HepG2 (cell line): Measurements from ENCODE around the gene TMED6. TPM values are rescaled to one million over a fixed set of nuclear protein-coding genes. Genes with fewer than 3 reads are reported as not detected.

Experiments
- BORCS8-MEF2B ChIP-seq: sonication (generic); formaldehyde crosslinking; IDR thresholded peaks from 2 replicates; pipeline ENCODE4 v1.8.0; 2022; ENCODE audit warnings: mild to moderate bottlenecking, missing genetic modification reagents
- BRCA1 ChIP-seq: sonication (generic); formaldehyde crosslinking; IDR thresholded peaks from 2 replicates; pipeline ENCODE4 v1.4.0; 2020; ENCODE audit warnings: missing genetic modification reagents
- GABPA ChIP-seq, 2 experiments: IDR thresholded peaks; 2 replicates each; pipeline ENCODE4 v1.6.1; 2011 to 2016; ENCODE audit warnings: low read depth in 2 of 2, low read length in 1 of 2, missing biosample characterization in 1 of 2, missing genetic modification characterization in 1 of 2
- HDAC1 ChIP-seq: sonication (generic); formaldehyde crosslinking; IDR thresholded peaks from 2 replicates; pipeline ENCODE4 v1.5.1; 2020; ENCODE audit warnings: mild to moderate bottlenecking, missing genetic modification reagents
- IRF2 ChIP-seq: IDR thresholded peaks from 2 replicates; pipeline ENCODE4 v1.6.1; 2018; ENCODE audit warnings: missing genetic modification reagents, missing compliant biosample characterization
- KLF13 ChIP-seq: sonication (generic); formaldehyde crosslinking; IDR thresholded peaks from 2 replicates; pipeline ENCODE4 v1.4.0; 2020; ENCODE audit warnings: mild to moderate bottlenecking, missing genetic modification reagents
- MAZ ChIP-seq, 2 experiments: sonication (generic) in 1 of 2; formaldehyde crosslinking in 1 of 2; IDR thresholded peaks; 2 replicates each; pipeline versions ENCODE4 v1.5.0 to v1.6.1; 2012 to 2020; ENCODE audit warnings: low read depth in 2 of 2, mild to moderate bottlenecking in 2 of 2, borderline replicate concordance in 1 of 2, improper control_type of control experiment in 1 of 2, low read length in 1 of 2, missing genetic modification reagents in 1 of 2, moderate library complexity in 1 of 2
- POLR2AphosphoS5 ChIP-seq: IDR thresholded peaks from 2 replicates; pipeline ENCODE4 v1.6.1; 2012; ENCODE audit warnings: low read depth, low read length
- RFX1 ChIP-seq: fragments of 450-650 bp; IDR thresholded peaks from 2 replicates; pipeline ENCODE4 v1.6.1; 2017
- RFX3 ChIP-seq: IDR thresholded peaks from 2 replicates; pipeline ENCODE4 v1.6.1; 2016; ENCODE audit warnings: missing biosample characterization, missing genetic modification reagents
- ZMAT3 ChIP-seq: sonication (generic); formaldehyde crosslinking; conservative IDR thresholded peaks from 2 replicates; pipeline ENCODE4 v1.7.0; 2021; ENCODE audit warnings: missing genetic modification reagents
- ZNF567 ChIP-seq: sonication (generic); formaldehyde crosslinking; IDR thresholded peaks from 2 replicates; pipeline ENCODE4 v1.8.1; 2023; ENCODE audit warnings: mild to moderate bottlenecking, missing genetic modification reagents, borderline replicate concordance
- ZNF614 ChIP-seq: IDR thresholded peaks from 2 replicates; pipeline ENCODE4 v1.6.1; 2018; ENCODE audit warnings: missing biosample characterization, missing genetic modification reagents, inconsistent platforms, borderline replicate concordance
- ZNF644 ChIP-seq: IDR thresholded peaks from 2 replicates; pipeline ENCODE4 v1.6.1; 2016; ENCODE audit warnings: low read depth
- ZNF672 ChIP-seq: sonication (generic); formaldehyde crosslinking; IDR thresholded peaks from 2 replicates; pipeline ENCODE4 v1.8.1; 2022; ENCODE audit warnings: missing genetic modification reagents
- ZNF746 ChIP-seq: sonication (generic); formaldehyde crosslinking; IDR thresholded peaks from 2 replicates; pipeline ENCODE4 v1.8.0; 2022; ENCODE audit warnings: mild to moderate bottlenecking, missing genetic modification reagents
- ZNF749 ChIP-seq: sonication (generic); formaldehyde crosslinking; IDR thresholded peaks from 2 replicates; pipeline ENCODE4 v1.8.0; 2022; ENCODE audit warnings: mild to moderate bottlenecking, missing genetic modification reagents, moderate library complexity, borderline replicate concordance
- ZSCAN9 ChIP-seq: IDR thresholded peaks from 2 replicates; pipeline ENCODE4 v1.6.1; 2016; ENCODE audit warnings: borderline replicate concordance
- polyA plus RNA-seq, 8 experiments: library from polyadenylated mRNA; depleted of rRNA in 3 of 8; stranded (reverse) in 7 of 8; unstranded in 1 of 8; fragments of >200 nt; fragmentation: Illumina TruSeq in 4 of 8; extraction: Trizol in 4 of 8; gene quantifications; 2 replicates each; pipeline versions ENCODE4 v1.2.1 to v1.2.3, GENCODE V29; 2011 to 2016; ENCODE audit warnings: low read depth in 4 of 8, missing spikeins in 1 of 8, mixed read lengths in 1 of 8; ENCODE audit not compliant: insufficient read depth in 1 of 8
- total RNA-seq, 5 experiments: library from RNA; depleted of rRNA; stranded (reverse); fragments of >200 nt; fragmentation: Illumina TruSeq; extraction: Trizol; gene quantifications; 2 replicates each; pipeline ENCODE4 v1.2.3, GENCODE V29; 2016; ENCODE audit warnings: low read depth in 1 of 5
- TF ChIP-seq, protein P1 (sequence below): sonication (generic); formaldehyde crosslinking; IDR thresholded peaks from 2 replicates; pipeline ENCODE4 v1.5.1; 2020; ENCODE audit warnings: mild to moderate bottlenecking, moderate library complexity, missing genetic modification reagents
- TF ChIP-seq, protein P2 (sequence below): IDR thresholded peaks from 2 replicates; pipeline ENCODE4 v1.6.1; 2016; ENCODE audit warnings: mild to moderate bottlenecking
- TF ChIP-seq, protein P3 (sequence below): sonication (generic); formaldehyde crosslinking; IDR thresholded peaks from 2 replicates; pipeline ENCODE4 v1.4.0; 2020; ENCODE audit warnings: missing genetic modification reagents
- TF ChIP-seq, protein P4 (sequence below): fragments of 450-650 bp; IDR thresholded peaks from 2 replicates; pipeline ENCODE4 v1.6.1; 2017
- TF ChIP-seq, protein P5 (sequence below): sonication (generic); formaldehyde crosslinking; IDR thresholded peaks from 2 replicates; pipeline ENCODE4 v1.5.0; 2020; ENCODE audit warnings: mild to moderate bottlenecking, missing genetic modification reagents, moderate library complexity

Gene TMED6
- total and polyA plus RNA-seq, 2 of the 13 experiments (the other 11 are each of a cell fraction or from before 2014, with no cell fraction given) = 9.8 to 14.4 TPM

DNA sequence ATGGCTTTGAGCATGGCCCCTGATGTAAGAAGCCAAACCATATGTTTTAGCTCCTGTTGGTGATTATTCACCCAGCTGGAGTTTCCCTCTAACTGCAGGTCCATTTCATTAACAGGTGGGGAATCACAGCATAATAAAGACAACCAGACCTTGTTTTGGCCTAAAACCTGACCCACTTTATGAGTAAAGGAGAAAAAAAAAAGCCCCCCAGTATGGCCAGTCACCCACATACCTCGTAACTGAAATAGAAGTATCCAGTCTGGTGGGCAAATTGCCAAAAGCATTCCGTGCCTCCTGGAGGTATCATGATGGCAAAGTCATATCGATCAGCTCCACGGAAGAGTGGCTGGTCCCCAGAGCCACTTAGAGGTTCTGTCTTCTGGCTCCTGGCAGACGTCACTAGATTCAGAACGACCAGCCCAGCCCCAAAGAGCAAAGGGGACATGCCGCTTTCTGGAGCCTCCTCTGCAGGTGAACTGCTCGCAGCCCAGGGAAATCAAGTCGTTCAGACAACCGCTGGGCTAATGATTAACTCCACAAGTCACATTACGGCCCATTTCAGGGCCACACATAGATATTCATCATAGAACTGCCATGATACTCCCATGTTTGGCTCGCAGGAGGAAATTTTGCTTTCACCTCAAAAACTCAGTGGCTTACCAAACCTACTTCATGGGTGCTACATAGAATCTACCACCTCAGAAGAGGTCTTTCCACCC is at the start of gene TMED6 (continued):
- peak; percentile 63 for TF ChIP-seq BRCA1 (CRISPR knock-in tag)
- TF ChIP-seq ZNF567 (CRISPR knock-in tag) = 0 out of 2 replicates have a peak, but pooled peaks have one; percentile 59
- TF ChIP-seq MAZ (IDR thresholded peaks at IDR 0.05; ENCODE audit: borderline replicate concordance, low read depth, low read length) = no peak
- TF ChIP-seq MAZ (CRISPR knock-in tag; IDR thresholded peaks at IDR 0.05; ENCODE audit: low read depth) = 0 out of 2 replicates have a peak, but pooled peaks have one; percentile 34
- TF ChIP-seq BORCS8-MEF2B = peak; percentile 80; the same call in 1 of the 2 replicates
- peak; percentile 30; the same call in 1 of the 2 replicates for TF ChIP-seq ZNF746 (CRISPR knock-in tag)
- peak; percentile 37; the same call in 1 of the 2 replicates for TF ChIP-seq ZNF644 (CRISPR knock-in tag)
- no peak for TF ChIP-seq RFX1
- TF ChIP-seq ZNF614 (CRISPR knock-in tag) = peak; percentile 54; the same call in 1 of the 2 replicates
- TF ChIP-seq, protein P1, sequence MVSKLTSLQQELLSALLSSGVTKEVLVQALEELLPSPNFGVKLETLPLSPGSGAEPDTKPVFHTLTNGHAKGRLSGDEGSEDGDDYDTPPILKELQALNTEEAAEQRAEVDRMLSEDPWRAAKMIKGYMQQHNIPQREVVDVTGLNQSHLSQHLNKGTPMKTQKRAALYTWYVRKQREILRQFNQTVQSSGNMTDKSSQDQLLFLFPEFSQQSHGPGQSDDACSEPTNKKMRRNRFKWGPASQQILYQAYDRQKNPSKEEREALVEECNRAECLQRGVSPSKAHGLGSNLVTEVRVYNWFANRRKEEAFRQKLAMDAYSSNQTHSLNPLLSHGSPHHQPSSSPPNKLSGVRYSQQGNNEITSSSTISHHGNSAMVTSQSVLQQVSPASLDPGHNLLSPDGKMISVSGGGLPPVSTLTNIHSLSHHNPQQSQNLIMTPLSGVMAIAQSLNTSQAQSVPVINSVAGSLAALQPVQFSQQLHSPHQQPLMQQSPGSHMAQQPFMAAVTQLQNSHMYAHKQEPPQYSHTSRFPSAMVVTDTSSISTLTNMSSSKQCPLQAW = peak; percentile 99
- TF ChIP-seq GABPA (IDR thresholded peaks at IDR 0.05; ENCODE audit: low read depth, low read length) = no peak
- TF ChIP-seq GABPA (CRISPR knock-in tag; IDR thresholded peaks at IDR 0.05; ENCODE audit: low read depth) = peak; percentile 37; the same call in 1 of the 2 replicates
- TF ChIP-seq ZNF672 = no peak
- TF ChIP-seq POLR2AphosphoS5 = peak; percentile 63
- peak; percentile 62; the same call in 1 of the 2 replicates for TF ChIP-seq ZSCAN9 (CRISPR knock-in tag)
- TF ChIP-seq HDAC1 (CRISPR knock-in tag) = peak; percentile 69
- peak; percentile 43; the same call in 1 of the 2 replicates for TF ChIP-seq ZMAT3
- TF ChIP-seq RFX3 (CRISPR knock-in tag) = no peak
- no peak for TF ChIP-seq ZNF749 (CRISPR knock-in tag)
- TF ChIP-seq, protein P2, sequence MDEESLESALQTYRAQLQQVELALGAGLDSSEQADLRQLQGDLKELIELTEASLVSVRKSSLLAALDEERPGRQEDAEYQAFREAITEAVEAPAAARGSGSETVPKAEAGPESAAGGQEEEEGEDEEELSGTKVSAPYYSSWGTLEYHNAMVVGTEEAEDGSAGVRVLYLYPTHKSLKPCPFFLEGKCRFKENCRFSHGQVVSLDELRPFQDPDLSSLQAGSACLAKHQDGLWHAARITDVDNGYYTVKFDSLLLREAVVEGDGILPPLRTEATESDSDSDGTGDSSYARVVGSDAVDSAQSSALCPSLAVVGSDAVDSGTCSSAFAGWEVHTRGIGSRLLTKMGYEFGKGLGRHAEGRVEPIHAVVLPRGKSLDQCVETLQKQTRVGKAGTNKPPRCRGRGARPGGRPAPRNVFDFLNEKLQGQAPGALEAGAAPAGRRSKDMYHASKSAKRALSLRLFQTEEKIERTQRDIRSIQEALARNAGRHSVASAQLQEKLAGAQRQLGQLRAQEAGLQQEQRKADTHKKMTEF = peak; percentile 42; the same call in 1 of the 2 replicates
- TF ChIP-seq, protein P3, sequence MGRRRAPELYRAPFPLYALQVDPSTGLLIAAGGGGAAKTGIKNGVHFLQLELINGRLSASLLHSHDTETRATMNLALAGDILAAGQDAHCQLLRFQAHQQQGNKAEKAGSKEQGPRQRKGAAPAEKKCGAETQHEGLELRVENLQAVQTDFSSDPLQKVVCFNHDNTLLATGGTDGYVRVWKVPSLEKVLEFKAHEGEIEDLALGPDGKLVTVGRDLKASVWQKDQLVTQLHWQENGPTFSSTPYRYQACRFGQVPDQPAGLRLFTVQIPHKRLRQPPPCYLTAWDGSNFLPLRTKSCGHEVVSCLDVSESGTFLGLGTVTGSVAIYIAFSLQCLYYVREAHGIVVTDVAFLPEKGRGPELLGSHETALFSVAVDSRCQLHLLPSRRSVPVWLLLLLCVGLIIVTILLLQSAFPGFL (CRISPR knock-in tag) = 0 out of 2 replicates have a peak, but pooled peaks have one; percentile 38
- TF ChIP-seq KLF13 (CRISPR knock-in tag) = no peak
- TF ChIP-seq, protein P4, sequence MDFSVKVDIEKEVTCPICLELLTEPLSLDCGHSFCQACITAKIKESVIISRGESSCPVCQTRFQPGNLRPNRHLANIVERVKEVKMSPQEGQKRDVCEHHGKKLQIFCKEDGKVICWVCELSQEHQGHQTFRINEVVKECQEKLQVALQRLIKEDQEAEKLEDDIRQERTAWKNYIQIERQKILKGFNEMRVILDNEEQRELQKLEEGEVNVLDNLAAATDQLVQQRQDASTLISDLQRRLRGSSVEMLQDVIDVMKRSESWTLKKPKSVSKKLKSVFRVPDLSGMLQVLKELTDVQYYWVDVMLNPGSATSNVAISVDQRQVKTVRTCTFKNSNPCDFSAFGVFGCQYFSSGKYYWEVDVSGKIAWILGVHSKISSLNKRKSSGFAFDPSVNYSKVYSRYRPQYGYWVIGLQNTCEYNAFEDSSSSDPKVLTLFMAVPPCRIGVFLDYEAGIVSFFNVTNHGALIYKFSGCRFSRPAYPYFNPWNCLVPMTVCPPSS = no peak
- TF ChIP-seq, protein P5, sequence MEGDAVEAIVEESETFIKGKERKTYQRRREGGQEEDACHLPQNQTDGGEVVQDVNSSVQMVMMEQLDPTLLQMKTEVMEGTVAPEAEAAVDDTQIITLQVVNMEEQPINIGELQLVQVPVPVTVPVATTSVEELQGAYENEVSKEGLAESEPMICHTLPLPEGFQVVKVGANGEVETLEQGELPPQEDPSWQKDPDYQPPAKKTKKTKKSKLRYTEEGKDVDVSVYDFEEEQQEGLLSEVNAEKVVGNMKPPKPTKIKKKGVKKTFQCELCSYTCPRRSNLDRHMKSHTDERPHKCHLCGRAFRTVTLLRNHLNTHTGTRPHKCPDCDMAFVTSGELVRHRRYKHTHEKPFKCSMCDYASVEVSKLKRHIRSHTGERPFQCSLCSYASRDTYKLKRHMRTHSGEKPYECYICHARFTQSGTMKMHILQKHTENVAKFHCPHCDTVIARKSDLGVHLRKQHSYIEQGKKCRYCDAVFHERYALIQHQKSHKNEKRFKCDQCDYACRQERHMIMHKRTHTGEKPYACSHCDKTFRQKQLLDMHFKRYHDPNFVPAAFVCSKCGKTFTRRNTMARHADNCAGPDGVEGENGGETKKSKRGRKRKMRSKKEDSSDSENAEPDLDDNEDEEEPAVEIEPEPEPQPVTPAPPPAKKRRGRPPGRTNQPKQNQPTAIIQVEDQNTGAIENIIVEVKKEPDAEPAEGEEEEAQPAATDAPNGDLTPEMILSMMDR (CRISPR knock-in tag) = peak; percentile 22
- TF ChIP-seq IRF2 = peak; percentile 38
